Upper lobe of right lung (tissue), 1 donor: ENCODE measurements around the gene HS6ST1. TPM values are rescaled to one million over a fixed set of nuclear protein-coding genes. Genes with fewer than 3 reads are reported as not detected.

Source experiments
- ATAC-seq: fragments of 200-7000 bp; cut with Tn5 transposase; one replicate; pipeline ENCODE4 v1.9.1; 2020; ENCODE audit warnings: mild to moderate bottlenecking, moderate library complexity
- DNase-seq: peaks from one replicate; pipeline ENCODE4 v3.0.0-alpha.2; 2020
- H3K27ac ChIP-seq: fragments of 200-600 bp; one replicate; pipeline ENCODE4 v1.8.0; 2022
- H3K27me3 ChIP-seq: fragments of 200-600 bp; one replicate; pipeline ENCODE4 v1.8.0; 2022; ENCODE audit warnings: mild to moderate bottlenecking
- H3K36me3 ChIP-seq: fragments of 200-600 bp; one replicate; pipeline ENCODE4 v1.8.0; 2022
- H3K4me1 ChIP-seq: fragments of 200-600 bp; one replicate; pipeline ENCODE4 v1.8.0; 2022
- H3K4me3 ChIP-seq: fragments of 200-600 bp; one replicate; pipeline ENCODE4 v1.8.0; 2022; ENCODE audit warnings: mild to moderate bottlenecking
- H3K9me3 ChIP-seq: fragments of 200-600 bp; one replicate; pipeline ENCODE4 v1.8.0; 2022
- CTCF ChIP-seq: fragments of 200-600 bp; IDR thresholded peaks from one replicate; pipeline ENCODE4 v1.8.0; 2022; ENCODE audit warnings: antibody characterized with exemption
- intact Hi-C: fragments of 100-400 bp; cut with DNase I; formaldehyde crosslinking; loops from one replicate; pipeline ENCODE4 v1.11.0; 2022
- total RNA-seq: library from RNA; stranded (reverse); fragmentation: NEBNext Ultra II Directional; extraction: Animal tissue kit (Norgen Biotek cat#: 25700); gene quantifications from one replicate; pipeline ENCODE4 v1.2.1, GENCODE V29; 2021
- donor health status: DM: no; HTN: yes; CAD: no; lungs with severe emphysema.

Gene HS6ST1
- total RNA-seq, 1 donor from 2014 or later, result 33.2 TPM

- no peak for ATAC-seq
Measured at GRCh38 chr2:128293426-128293755, 25.3 kb downstream of the HS6ST1 start.

DNA sequence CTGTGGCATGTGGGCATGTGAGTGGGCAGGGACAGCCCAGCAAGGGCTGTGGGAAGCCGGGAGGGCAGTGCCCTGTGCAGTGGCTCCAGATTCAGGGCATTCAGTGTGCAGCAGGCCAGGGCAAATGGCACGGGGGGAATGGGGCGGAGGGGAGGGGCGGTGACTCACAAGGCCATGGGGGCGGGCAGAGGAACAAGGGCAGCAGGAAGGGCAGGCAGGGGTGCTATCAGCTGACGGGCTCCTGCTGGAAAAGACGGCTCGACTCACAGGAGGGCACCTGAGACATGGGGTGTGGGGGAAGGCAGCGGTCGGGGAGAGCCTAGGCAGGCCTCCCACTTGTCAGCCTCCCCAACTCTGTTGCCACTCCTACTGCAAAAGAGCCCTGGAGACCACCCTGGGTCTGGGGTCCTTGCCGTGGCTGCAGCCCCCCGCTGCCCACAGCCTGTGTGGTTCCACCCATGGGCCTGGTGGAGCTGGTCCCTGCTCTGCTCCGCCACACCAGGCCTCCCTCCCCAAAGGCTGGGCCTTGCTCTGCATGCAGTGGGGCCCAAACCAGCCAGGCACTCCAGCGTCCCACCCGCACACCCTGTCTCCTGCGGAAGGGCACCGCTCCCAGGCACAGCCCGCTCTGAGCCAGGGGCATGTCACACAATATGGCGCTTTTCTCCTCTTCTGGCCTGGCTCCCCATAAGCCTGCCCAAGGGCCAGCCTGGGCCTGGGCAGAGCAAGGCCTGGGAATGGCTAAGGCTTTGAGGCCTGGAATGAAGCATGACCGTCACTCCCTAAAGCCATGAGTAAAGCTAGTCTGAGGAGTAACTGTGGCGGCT is 25.9 kb downstream of the HS6ST1 start:
- peak; percentile 21 for ATAC-seq
- H3K4me1 ChIP-seq, result peaks cover 12% of the 10 kb centered on the region
- no peak overlapping the region for H3K4me3 ChIP-seq
- no peak for TF ChIP-seq CTCF
- H3K9me3 ChIP-seq, result no peaks in the 10 kb centered on the region
- intact Hi-C loops, result no loop called here
- no peaks in the 10 kb centered on the region for H3K36me3 ChIP-seq
- no peak for DNase-seq
- no peaks in the 10 kb centered on the region for H3K27me3 ChIP-seq
- H3K27ac ChIP-seq, result no peak overlapping the region

More at GRCh38 chr2:128293426-128293755, 25.3 kb downstream of the HS6ST1 start:
- intact Hi-C loops, result no loop called here
- H3K36me3 ChIP-seq, result no peaks in the 10 kb centered on the region
- H3K4me3 ChIP-seq, result no peak overlapping the region
- no peaks in the 10 kb centered on the region for H3K27me3 ChIP-seq
- H3K4me1 ChIP-seq, result peaks cover 12% of the 10 kb centered on the region
- no peak for DNase-seq
- no peak for TF ChIP-seq CTCF
- no peaks in the 10 kb centered on the region for H3K9me3 ChIP-seq
- H3K27ac ChIP-seq, result no peak overlapping the region

- no peak overlapping the region for H3K27ac ChIP-seq
- peaks cover 14% of the 10 kb centered on the region for H3K4me1 ChIP-seq
- H3K9me3 ChIP-seq, result no peaks in the 10 kb centered on the region
- ATAC-seq (no peak), DNase-seq (no peak)
- no peak for TF ChIP-seq CTCF
- H3K4me3 ChIP-seq, result no peak overlapping the region
- H3K36me3 ChIP-seq, result no peaks in the 10 kb centered on the region
- no peaks in the 10 kb centered on the region for H3K27me3 ChIP-seq
- intact Hi-C loops, result no loop called here
Measured at GRCh38 chr2:128291844-128292598, 26.6 kb downstream of the HS6ST1 start.

GRCh38 chr2:128291161-128291843 is 27.4 kb downstream of the HS6ST1 start:
- DNase-seq, result no peak
- H3K4me3 ChIP-seq, result no peak overlapping the region

DNA sequence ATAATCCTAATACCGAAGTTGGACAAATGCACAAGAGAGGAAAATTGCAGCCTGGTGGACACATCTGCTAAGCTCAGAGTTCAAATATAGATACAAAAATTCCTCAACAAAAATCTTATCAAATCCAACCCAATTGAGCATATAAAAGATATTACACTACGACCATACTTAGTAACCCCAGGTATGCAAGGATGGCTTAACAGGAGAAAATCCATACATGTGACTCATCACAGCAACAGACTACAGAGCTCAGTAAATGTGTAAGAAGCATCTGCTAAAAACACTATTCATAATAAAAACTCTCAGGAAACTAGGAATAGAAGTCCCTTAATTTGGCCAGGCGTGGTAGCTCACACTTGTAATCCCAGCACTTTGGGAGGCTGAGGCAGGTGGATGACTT is 28.3 kb downstream of the HS6ST1 start:
- intact Hi-C loops, result no loop called here
- DNase-seq (no peak), ATAC-seq (no peak)
- TF ChIP-seq CTCF, result no peak
- peaks cover 21% of the 10 kb centered on the region for H3K4me1 ChIP-seq
- no peaks in the 10 kb centered on the region for H3K9me3 ChIP-seq
- no peaks in the 10 kb centered on the region for H3K36me3 ChIP-seq
- H3K27me3 ChIP-seq, result no peaks in the 10 kb centered on the region
- no peak overlapping the region for H3K27ac ChIP-seq
- H3K4me3 ChIP-seq, result no peak overlapping the region

More at GRCh38 chr2:128291161-128291843, 27.4 kb downstream of the HS6ST1 start:
- Histone ChIP-seq H3K27me3 (no peaks in the 10 kb centered on the region), H3K9me3 (no peaks in the 10 kb centered on the region), H3K36me3 (no peaks in the 10 kb centered on the region), H3K4me1 (peaks cover 21% of the 10 kb centered on the region), H3K27ac (no peak overlapping the region)
- no peak for TF ChIP-seq CTCF
- ATAC-seq, result peak; percentile 7
- intact Hi-C loops, result no loop called here
